Thyroid gland (tissue), 4 donors: Measurements from ENCODE around the gene SNX13. TPM values are rescaled to one million over a fixed set of nuclear protein-coding genes. Genes with fewer than 3 reads are reported as not detected.

Experiments
- DNase-seq, 2 donors: peaks; one replicate each; pipeline ENCODE4 v3.0.0-alpha.2; 2019
- H3K27ac ChIP-seq, 3 donors: fragments of 200-600 bp; sonication (generic); 1 replicate in 2 of 3; 2 replicates in 1 of 3; pipeline ENCODE4 v1.5.1; 2016 to 2019; ENCODE audit warnings: mild to moderate bottlenecking in 1 of 3, moderate library complexity in 1 of 3
- H3K27me3 ChIP-seq: fragments of 200-600 bp; sonication (generic); one replicate; pipeline ENCODE4 v1.5.1; 2019
- H3K36me3 ChIP-seq, 2 donors: fragments of 200-600 bp; sonication (generic); one replicate each; pipeline ENCODE4 v1.5.1; 2016 to 2019
- H3K4me1 ChIP-seq, 2 donors: fragments of 200-600 bp; sonication (generic); one replicate each; pipeline ENCODE4 v1.5.1; 2017 to 2019
- H3K4me3 ChIP-seq, 3 donors: fragments of 200-600 bp; sonication (generic); replicated peaks in 1 of 3; 1 replicate in 2 of 3; 2 replicates in 1 of 3; pipeline ENCODE4 v1.5.1; 2016; ENCODE audit warnings: mild to moderate bottlenecking in 1 of 3
- H3K9me3 ChIP-seq: fragments of 200-600 bp; sonication (generic); one replicate; pipeline ENCODE4 v1.5.1; 2017
- CTCF ChIP-seq, 6 experiments: fragments of 200-600 bp in 3 of 6; fragments of 450-650 bp in 3 of 6; sonication (generic) in 3 of 6; IDR thresholded peaks; one replicate each; pipeline ENCODE4 v1.5.1; 2016 to 2019; ENCODE audit warnings: antibody characterized with exemption in 6 of 6, mild to moderate bottlenecking in 2 of 6, inconsistent platforms in 1 of 6, moderate library complexity in 1 of 6
- POLR2A ChIP-seq, 2 donors: fragments of 450-650 bp; IDR thresholded peaks; one replicate each; pipeline ENCODE4 v1.6.1; 2017; ENCODE audit warnings: antibody characterized with exemption in 2 of 2, mild to moderate bottlenecking in 2 of 2, moderate library complexity in 1 of 2
- WGBS, 2 donors: methylation state at CpG; one replicate each; pipeline ENCODE4 v1.1.5; 2017; 5-methylcytosine and 5-hydroxymethylcytosine counted together
- intact Hi-C: fragments of 100-400 bp; cut with DNase I; formaldehyde crosslinking; loops from one replicate; pipeline ENCODE4 v1.15.1; 2023
- total RNA-seq, 4 donors: library from RNA; depleted of rRNA; stranded (reverse); fragments of >200 nt; gene quantifications; one replicate each; pipeline ENCODE4 v1.2.3, GENCODE V29; 2016

SNX13 gene
- total RNA-seq, 4 donors from 2014 or later: 102 to 242 (median 141) TPM

GRCh38 chr7:17939606-17940301, 540 bp downstream of the SNX13 start:
- Histone ChIP-seq H3K27me3 (no peaks in the 10 kb centered on the region), H3K27ac (peak overlapping the region; percentile 92 to 99 (median 95)), H3K4me1 (peaks cover 14 to 20% of the 10 kb centered on the region in 2 donors), H3K36me3 (no peaks in the 10 kb centered on the region), H3K4me3 (peak overlapping the region; percentile 66 to 92 (median 86)), H3K9me3 (no peaks in the 10 kb centered on the region)
- TF ChIP-seq POLR2A (IDR thresholded peaks at IDR 0.05) (no peak), CTCF (IDR thresholded peaks at IDR 0.05) (no peak)
- peak; percentile 34 to 52 for DNase-seq
- intact Hi-C loops: no loop called here
- 1% methylated on average over 25 to 28 of the region's 29 CpGs for WGBS, 2 donors

GRCh38 chr7:17939211-17939605, 1.1 kb downstream of the SNX13 start:
- peak overlapping the region in 2 of 3 donors; percentile 66 to 92 for H3K4me3 ChIP-seq
- H3K9me3 ChIP-seq: no peaks in the 10 kb centered on the region
- H3K4me1 ChIP-seq: peaks cover 17 to 20% of the 10 kb centered on the region in 2 donors
- no peak for TF ChIP-seq POLR2A (IDR thresholded peaks at IDR 0.05)
- TF ChIP-seq CTCF (IDR thresholded peaks at IDR 0.05): no peak
- 6% methylated on average over 6 of the region's 6 CpGs for WGBS, 2 donors
- DNase-seq: no peak
- intact Hi-C loops: no loop called here
- peak overlapping the region in 2 of 3 donors; percentile 95 to 99 for H3K27ac ChIP-seq
- no peaks in the 10 kb centered on the region for H3K27me3 ChIP-seq
- H3K36me3 ChIP-seq: no peaks in the 10 kb centered on the region

- Histone ChIP-seq H3K4me3 (no peak overlapping the region), H3K4me1 (peaks cover 21 to 33% of the 10 kb centered on the region in 2 donors), H3K27ac (peak overlapping the region in 1 of 3 donors; percentile 95), H3K27me3 (no peaks in the 10 kb centered on the region), H3K36me3 (no peaks in the 10 kb centered on the region), H3K9me3 (no peaks in the 10 kb centered on the region)
- 96 to 98% methylated on average over 2 of the region's 2 CpGs for WGBS, 2 donors
- TF ChIP-seq CTCF (IDR thresholded peaks at IDR 0.05): no peak
- no peak for DNase-seq
- intact Hi-C loops: no loop called here
These were observed 2.7 kb downstream of the SNX13 start for GRCh38 chr7:17937506-17938120.

- intact Hi-C loops: no loop called here
- TF ChIP-seq CTCF (IDR thresholded peaks at IDR 0.05) (no peak), POLR2A (IDR thresholded peaks at IDR 0.05) (no peak)
- DNase-seq: no peak
These were observed 4.0 kb downstream of the SNX13 start for GRCh38 chr7:17936321-17936720.

GRCh38 chr7:17934612-17935240, 5.6 kb downstream of the SNX13 start:
- no peak for TF ChIP-seq CTCF (IDR thresholded peaks at IDR 0.05)
- no peak for TF ChIP-seq POLR2A (IDR thresholded peaks at IDR 0.05)
- no peaks in the 10 kb centered on the region for H3K27me3 ChIP-seq
- intact Hi-C loops: no loop called here
- no peak overlapping the region for H3K4me3 ChIP-seq
- H3K36me3 ChIP-seq: no peaks in the 10 kb centered on the region
- whole genome bisulfite sequencing, 2 donors: 92 to 96% methylated on average over 2 of the region's 2 CpGs
- no peaks in the 10 kb centered on the region for H3K9me3 ChIP-seq
- H3K27ac ChIP-seq: no peak overlapping the region
- peaks cover 19 to 41% of the 10 kb centered on the region in 2 donors for H3K4me1 ChIP-seq
- no peak for DNase-seq

More at GRCh38 chr7:17936321-17936720, 4.0 kb downstream of the SNX13 start:
- Histone ChIP-seq H3K27me3 (no peaks in the 10 kb centered on the region), H3K4me3 (no peak overlapping the region), H3K4me1 (peaks cover 21 to 40% of the 10 kb centered on the region in 2 donors), H3K27ac (no peak overlapping the region), H3K36me3 (no peaks in the 10 kb centered on the region), H3K9me3 (no peaks in the 10 kb centered on the region)
- 61 to 76% methylated on average over 1 of the region's 1 CpG for WGBS, 2 donors
